Adrenal gland (tissue), 12 donors: ENCODE results near the gene LRRC25. TPM values are rescaled to one million over a fixed set of nuclear protein-coding genes. Genes with fewer than 3 reads are reported as not detected.

Source experiments
- DNase-seq, 7 donors: peaks; one replicate each; pipeline ENCODE4 v3.0.0-alpha.2; 2019 to 2020
- H3K27ac ChIP-seq, 5 donors: fragments of 200-600 bp; sonication (generic) in 4 of 5; 1 replicate in 3 of 5; 2 replicates in 2 of 5; pipeline versions ENCODE4 v1.5.1 to v1.8.0; 2016 to 2020; ENCODE audit warnings: mild to moderate bottlenecking in 1 of 5
- H3K27me3 ChIP-seq: fragments of 200-600 bp; 2 replicates; pipeline ENCODE4 v1.8.0; 2021
- H3K36me3 ChIP-seq, 2 donors: fragments of 200-600 bp; replicated peaks in 1 of 2; 1 replicate in 1 of 2; 2 replicates in 1 of 2; pipeline versions ENCODE4 v1.5.1 to v1.8.0; 2018 to 2022
- H3K4me1 ChIP-seq, 2 donors: fragments of 200-600 bp; replicated peaks in 1 of 2; 1 replicate in 1 of 2; 2 replicates in 1 of 2; pipeline versions ENCODE4 v1.5.1 to v1.8.0; 2018 to 2021
- H3K4me3 ChIP-seq, 4 donors: fragments of 200-600 bp; sonication (generic) in 3 of 4; one replicate each; pipeline ENCODE4 v1.5.1; 2016 to 2018
- H3K9me3 ChIP-seq, 3 donors: fragments of 200-600 bp; sonication (generic) in 1 of 3; replicated peaks in 1 of 3; 1 replicate in 2 of 3; 2 replicates in 1 of 3; pipeline versions ENCODE4 v1.5.1 to v1.8.0; 2016 to 2021
- CTCF ChIP-seq, 6 experiments: fragments of 450-650 bp in 4 of 6; fragments of 200-600 bp in 2 of 6; sonication (generic) in 1 of 6; IDR thresholded peaks; 1 replicate in 5 of 6; 2 replicates in 1 of 6; pipeline versions ENCODE4 v1.5.1 to v1.8.0; 2016 to 2021; ENCODE audit warnings: antibody characterized with exemption in 6 of 6, mild to moderate bottlenecking in 2 of 6, moderate library complexity in 1 of 6
- POLR2A ChIP-seq, 2 donors: fragments of 450-650 bp; IDR thresholded peaks; one replicate each; pipeline ENCODE4 v1.6.1; 2017; ENCODE audit warnings: antibody characterized with exemption in 2 of 2, mild to moderate bottlenecking in 2 of 2, moderate library complexity in 1 of 2
- WGBS, 4 donors: extraction: QIAGEN DNeasy Blood & Tissue Kit in 2 of 4; methylation state at CpG; one replicate each; pipeline versions ENCODE4 v1.1.5 to v1.1.7; 2013 to 2017; 5-methylcytosine and 5-hydroxymethylcytosine counted together
- intact Hi-C, 2 donors: fragments of 100-400 bp; cut with DNase I; formaldehyde crosslinking; loops; one replicate each; pipeline versions ENCODE4 v1.14.1 to v1.15.0; 2022 to 2023
- polyA plus RNA-seq, 3 donors: library from polyadenylated mRNA; stranded (reverse); fragments of 200-250 nt in 2 of 3; fragments of 350-450 nt in 1 of 3; fragmentation: Illumina TruSeq in 1 of 3; extraction: RNeasy Lipid Tissue Mini Kit (QIAGEN cat#74804) in 1 of 3; gene quantifications; one replicate each; pipeline ENCODE4 v1.2.3, GENCODE V29; 2013 to 2014
- total RNA-seq, 9 donors: library from RNA; depleted of rRNA in 4 of 9; stranded (reverse); fragments of >200 nt in 4 of 9; fragments of 120-200 nt in 1 of 9; fragmentation: NEBNext Ultra II Directional in 1 of 9; extraction: Animal tissue kit (Norgen Biotek cat#: 25700) in 1 of 9; gene quantifications; one replicate each; pipeline versions ENCODE4 v1.1.0 to v1.2.4, GENCODE V29; 2013 to 2023
- donor health status: healthy with polysubstance abuse.
- donor health status: Bipolar disorder and iron deficiency.
- donor health status: DM: yes; HTN: yes; CAD: no.
- donor health status: DM: no; HTN: no; CAD: no.
- donor health status: DM: no; HTN: no; CAD: no.
- donor health status: DM: yes; HTN: yes; CAD: no.

Gene LRRC25
- total and polyA plus RNA-seq, 12 donors = 1.5 to 38.2 (median 17.0) TPM

- WGBS, 4 donors = 83 to 86% (median 85%) methylated on average over 14 to 21 of the region's 21 CpGs
- H3K27ac ChIP-seq = peak overlapping the region in 1 of 5 donors; percentile 49
- H3K36me3 ChIP-seq = no peaks in the 10 kb centered on the region
- H3K4me1 ChIP-seq = peaks cover 20 to 42% of the 10 kb centered on the region in 2 donors
- no peaks in the 10 kb centered on the region for H3K9me3 ChIP-seq
- TF ChIP-seq POLR2A (IDR thresholded peaks at IDR 0.05) (no peak), CTCF (IDR thresholded peaks at IDR 0.05) (no peak)
- intact Hi-C loops = no loop called here
- DNase-seq = peak in 2 of 7 donors; percentile 22 to 69
- no peaks in the 10 kb centered on the region for H3K27me3 ChIP-seq
- H3K4me3 ChIP-seq = no peak overlapping the region
These were observed 26.0 kb upstream of the LRRC25 start for GRCh38 chr19:18423258-18424020.

DNA sequence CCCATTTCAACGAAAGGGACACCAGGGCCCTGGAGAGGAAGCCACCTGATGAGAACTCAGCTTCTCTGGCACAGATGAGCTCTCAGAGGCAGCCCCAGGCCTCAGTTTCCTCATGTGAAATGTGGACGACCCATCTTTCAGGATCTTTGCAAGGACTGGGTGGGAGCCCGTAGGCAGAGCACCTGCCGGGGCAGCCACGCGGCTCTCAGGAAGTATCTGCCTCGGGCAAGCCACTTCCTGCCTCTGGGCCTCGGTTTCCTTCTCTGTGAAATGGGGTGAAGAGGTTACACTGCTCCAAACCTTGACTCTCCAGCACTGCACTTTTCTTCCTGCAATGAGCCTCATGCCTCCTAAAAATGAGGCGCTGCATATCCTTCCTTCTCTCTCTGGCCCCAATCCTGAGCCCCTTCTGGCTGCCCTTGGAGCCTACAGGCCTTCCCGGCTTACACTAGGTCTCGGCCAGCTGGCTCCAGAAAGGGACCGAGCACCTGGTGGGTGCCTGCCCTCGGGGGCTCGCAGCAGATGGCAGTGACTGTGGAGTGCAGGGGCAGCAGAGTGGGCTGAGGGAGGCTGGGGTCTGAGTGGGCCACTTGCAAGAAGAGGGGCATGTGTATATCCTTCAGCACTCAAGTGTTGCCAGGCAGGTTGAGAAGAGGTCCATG is 25.2 kb upstream of the LRRC25 start:
- WGBS, 4 donors = 65 to 80% (median 76%) methylated on average over 10 to 14 of the region's 14 CpGs
- Histone ChIP-seq H3K27me3 (no peaks in the 10 kb centered on the region), H3K27ac (no peak overlapping the region), H3K4me3 (no peak overlapping the region), H3K9me3 (no peaks in the 10 kb centered on the region), H3K4me1 (peaks cover 26 to 45% of the 10 kb centered on the region in 2 donors), H3K36me3 (no peaks in the 10 kb centered on the region)
- intact Hi-C loops = no loop called here
- no peak for DNase-seq
- no peak for TF ChIP-seq POLR2A (IDR thresholded peaks at IDR 0.05)
- TF ChIP-seq CTCF (IDR thresholded peaks at IDR 0.05) = no peak

GRCh38 chr19:18421371-18421959 is 24.0 kb upstream of the LRRC25 start:
- H3K27ac ChIP-seq = peak overlapping the region in 2 of 5 donors; percentile 34
- H3K9me3 ChIP-seq = no peaks in the 10 kb centered on the region
- DNase-seq = peak in 3 of 7 donors; percentile 22 to 60 (median 33)
- no peak for TF ChIP-seq POLR2A (IDR thresholded peaks at IDR 0.05)
- TF ChIP-seq CTCF (IDR thresholded peaks at IDR 0.05) = no peak
- 77 to 87% (median 79%) methylated on average over 10 to 12 of the region's 12 CpGs for WGBS, 4 donors
- no peak overlapping the region for H3K4me3 ChIP-seq
- intact Hi-C loops = no loop called here
- peaks cover 33 to 50% of the 10 kb centered on the region in 2 donors for H3K4me1 ChIP-seq
- no peaks in the 10 kb centered on the region for H3K27me3 ChIP-seq
- no peaks in the 10 kb centered on the region for H3K36me3 ChIP-seq

DNA sequence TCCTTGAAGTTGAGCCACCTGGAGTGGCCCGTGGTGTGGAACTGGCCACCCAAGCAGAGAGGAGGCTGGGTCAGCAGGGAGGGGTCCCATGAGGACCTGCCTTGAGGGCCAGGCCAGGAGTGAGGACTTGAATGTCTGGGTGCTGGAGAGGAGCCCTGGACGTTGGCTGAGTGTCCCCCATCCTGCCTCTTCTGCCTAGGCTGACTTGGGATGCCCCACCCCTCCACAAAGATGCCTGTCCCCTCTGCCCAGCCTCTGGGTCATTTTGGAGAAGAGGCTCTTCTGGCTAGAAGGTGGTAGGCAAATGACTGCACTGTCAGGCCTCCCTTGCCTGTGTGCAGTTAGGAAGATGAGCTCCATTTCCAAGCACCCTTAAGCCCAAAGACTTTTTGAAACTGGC is 23.5 kb upstream of the LRRC25 start:
- peak in 3 of 7 donors; percentile 24 to 41 (median 28) for DNase-seq
- 41 to 54% (median 49%) methylated on average over 2 of the region's 2 CpGs for whole genome bisulfite sequencing, 4 donors
- TF ChIP-seq CTCF (IDR thresholded peaks at IDR 0.05) = no peak
- TF ChIP-seq POLR2A (IDR thresholded peaks at IDR 0.05) = no peak
- peak overlapping the region in 1 of 4 donors; percentile 92 for H3K4me3 ChIP-seq
- H3K9me3 ChIP-seq = no peaks in the 10 kb centered on the region
- H3K27ac ChIP-seq = peak overlapping the region in 2 of 5 donors; percentile 34 to 92
- intact Hi-C loops = no loop called here
- no peaks in the 10 kb centered on the region for H3K36me3 ChIP-seq
- peaks cover 32 to 50% of the 10 kb centered on the region in 2 donors for H3K4me1 ChIP-seq
- no peaks in the 10 kb centered on the region for H3K27me3 ChIP-seq
